Vagina (tissue), 2 donors: ENCODE measurements around the gene SSTR5.

ENCODE experiments used
- CTCF ChIP-seq, 3 experiments: fragments of 450-650 bp in 2 of 3; fragments of 200-600 bp in 1 of 3; sonication (generic) in 1 of 3; IDR thresholded peaks; one replicate each; pipeline ENCODE4 v1.5.1; 2017 to 2019; ENCODE audit warnings: antibody characterized with exemption in 3 of 3, mild to moderate bottlenecking in 2 of 3, moderate library complexity in 2 of 3
- POLR2A ChIP-seq, 2 donors: fragments of 450-650 bp; IDR thresholded peaks; one replicate each; pipeline ENCODE4 v1.6.1; 2017; ENCODE audit warnings: antibody characterized with exemption in 2 of 2, mild to moderate bottlenecking in 2 of 2, moderate library complexity in 2 of 2

DNA sequence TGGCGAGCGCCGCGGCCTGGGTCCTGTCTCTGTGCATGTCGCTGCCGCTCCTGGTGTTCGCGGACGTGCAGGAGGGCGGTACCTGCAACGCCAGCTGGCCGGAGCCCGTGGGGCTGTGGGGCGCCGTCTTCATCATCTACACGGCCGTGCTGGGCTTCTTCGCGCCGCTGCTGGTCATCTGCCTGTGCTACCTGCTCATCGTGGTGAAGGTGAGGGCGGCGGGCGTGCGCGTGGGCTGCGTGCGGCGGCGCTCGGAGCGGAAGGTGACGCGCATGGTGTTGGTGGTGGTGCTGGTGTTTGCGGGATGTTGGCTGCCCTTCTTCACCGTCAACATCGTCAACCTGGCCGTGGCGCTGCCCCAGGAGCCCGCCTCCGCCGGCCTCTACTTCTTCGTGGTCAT is 6.8 kb downstream of the SSTR5 start:
- TF ChIP-seq POLR2A (IDR thresholded peaks at IDR 0.05) (no peak), CTCF (IDR thresholded peaks at IDR 0.05) (no peak)
